ENCODE data around the gene ZNF101.
A peak's percentile ranks its signal among the peaks of the same experiment; 100 is the strongest.
"Not testable (repeated sequence)": the region's sequence is repeated elsewhere in the genome, so short reads cannot be mapped to it uniquely, and the experiment has no call there.

The ZNF101 gene

DNA sequence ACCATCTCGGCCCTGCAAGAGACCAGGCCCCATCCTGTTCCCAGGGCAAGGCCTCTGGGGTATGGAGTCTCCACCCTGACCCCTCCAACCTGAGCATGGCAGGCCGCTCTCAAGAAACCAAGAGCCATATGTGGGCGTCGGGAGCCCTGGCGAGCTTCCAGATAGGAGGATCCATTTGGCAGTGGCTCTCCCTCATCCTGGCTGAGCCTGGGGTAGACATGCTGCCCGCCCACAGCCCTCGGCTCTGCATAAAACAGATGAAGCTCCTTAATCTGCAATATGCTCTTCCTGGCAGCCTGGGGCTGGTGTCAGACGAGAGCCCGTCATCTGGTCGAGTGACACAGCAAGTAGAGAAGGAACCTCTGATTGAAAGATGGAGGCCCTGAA lies 11.2 kb upstream of the ZNF101 start:
- FAIRE-seq (no peak), DNase-seq (ENCODE audit: extremely low spot score, insufficient read length, low read depth) (no peak)

DNA sequence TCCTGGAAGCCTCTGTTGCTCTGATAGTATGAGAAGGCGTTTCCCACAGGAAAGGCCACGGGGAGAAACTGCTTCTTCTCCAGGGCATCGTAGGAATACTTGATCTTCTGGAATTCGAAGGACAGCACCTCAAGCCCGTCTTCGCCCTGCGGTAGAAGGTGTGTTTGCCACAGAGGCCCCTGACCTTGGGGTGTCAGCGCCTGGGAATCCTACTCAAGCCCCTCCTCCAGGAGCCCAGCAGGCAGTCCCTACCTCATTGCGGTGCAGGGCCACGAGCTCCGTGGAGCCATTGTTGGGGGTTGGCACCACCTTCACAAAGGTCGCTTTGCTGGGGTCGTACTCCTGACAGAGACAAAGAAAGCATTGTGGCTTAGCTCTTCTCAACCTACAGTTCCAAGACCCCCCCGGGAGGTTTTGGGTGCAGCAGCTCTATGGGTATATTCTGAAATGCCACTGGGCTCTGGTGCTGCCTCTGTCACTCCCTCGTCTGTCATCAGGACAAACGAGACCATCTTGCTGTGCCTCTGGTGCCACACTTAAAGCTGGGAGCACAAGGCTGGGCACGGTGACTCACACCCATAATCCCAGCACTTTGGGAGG lies 8.9 kb upstream of the ZNF101 start:
- no peak for FAIRE-seq
- DNase-seq (ENCODE audit: extremely low spot score, insufficient read length, low read depth) = no peak

DNA sequence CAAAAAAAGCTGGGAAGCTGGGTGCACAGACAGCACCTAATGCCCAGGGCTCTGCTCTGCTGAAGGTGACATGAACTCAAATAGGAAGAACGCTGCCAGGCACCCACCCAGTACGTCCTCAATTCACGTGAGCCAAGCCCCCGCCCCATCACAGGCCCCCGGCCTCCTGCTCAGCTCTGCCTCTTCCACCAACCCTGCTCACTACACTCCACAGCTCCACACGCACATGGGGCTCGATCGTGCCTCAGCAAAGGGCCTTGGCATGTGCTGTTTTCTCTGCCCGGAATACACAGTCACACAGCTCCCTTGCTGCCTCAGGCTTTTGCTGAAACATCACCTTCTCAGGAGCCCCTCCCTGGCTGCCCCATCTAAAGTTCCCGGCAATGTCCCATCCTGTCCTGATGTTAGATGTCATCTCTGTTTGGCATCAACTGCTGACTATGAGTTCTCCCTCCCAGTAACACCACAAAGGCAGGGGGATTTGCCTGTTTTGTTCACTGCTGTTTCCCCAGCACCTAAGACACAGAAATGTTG lies 7.4 kb upstream of the ZNF101 start:
- DNase-seq (ENCODE audit: extremely low spot score, insufficient read length, low read depth) = no peak
- FAIRE-seq = no peak

DNA sequence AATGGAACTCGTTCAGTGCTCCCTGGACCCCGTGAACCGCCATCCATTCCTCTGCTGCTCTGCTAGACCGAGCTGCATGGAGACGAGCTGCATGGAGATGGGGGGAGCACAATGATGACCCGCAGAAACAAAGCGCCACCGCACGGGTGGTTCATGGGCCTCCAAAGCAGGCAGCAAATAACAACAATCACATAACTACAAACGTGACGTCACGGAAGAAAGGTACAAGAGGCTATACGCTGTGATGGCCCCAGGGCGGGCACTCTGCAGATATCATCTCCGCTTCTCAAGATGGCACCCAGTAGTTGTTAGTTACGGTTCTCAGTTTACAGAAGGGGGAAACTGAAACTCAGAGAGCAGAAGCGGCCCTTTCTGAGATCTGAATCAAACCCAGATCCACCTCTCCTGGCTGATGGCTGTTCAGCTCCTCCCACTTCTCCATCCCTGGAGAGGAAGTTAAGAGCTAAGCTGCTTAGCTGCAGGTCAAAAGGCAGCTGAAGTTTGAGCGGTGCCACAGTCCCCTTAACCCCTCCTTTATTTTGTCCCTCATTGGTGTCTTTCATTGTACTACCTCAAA lies 6.9 kb upstream of the ZNF101 start:
- DNase-seq (ENCODE audit: extremely low spot score, insufficient read length, low read depth) (no peak), FAIRE-seq (peak; percentile 98)

DNA sequence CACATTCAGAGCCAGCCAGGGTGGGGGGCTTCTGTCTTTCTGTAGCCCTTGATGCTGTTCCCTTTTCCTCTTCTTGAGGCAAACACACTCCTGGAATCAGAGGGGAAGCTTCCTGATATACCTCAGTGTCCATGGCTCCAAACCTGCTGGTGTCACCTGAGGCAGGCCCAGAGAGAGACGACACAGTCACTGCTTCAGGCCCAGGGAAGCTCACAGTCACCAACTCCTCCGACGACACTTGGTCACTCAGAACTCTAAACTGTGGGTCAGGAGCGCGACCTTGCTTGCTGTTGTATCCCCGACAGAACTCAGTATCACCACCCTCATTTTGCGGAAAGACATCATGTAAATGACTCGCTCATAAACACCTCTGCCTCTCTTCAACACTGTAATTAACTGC lies 6.3 kb upstream of the ZNF101 start:
- FAIRE-seq (no peak), DNase-seq (ENCODE audit: extremely low spot score, insufficient read length, low read depth) (no peak)

DNA sequence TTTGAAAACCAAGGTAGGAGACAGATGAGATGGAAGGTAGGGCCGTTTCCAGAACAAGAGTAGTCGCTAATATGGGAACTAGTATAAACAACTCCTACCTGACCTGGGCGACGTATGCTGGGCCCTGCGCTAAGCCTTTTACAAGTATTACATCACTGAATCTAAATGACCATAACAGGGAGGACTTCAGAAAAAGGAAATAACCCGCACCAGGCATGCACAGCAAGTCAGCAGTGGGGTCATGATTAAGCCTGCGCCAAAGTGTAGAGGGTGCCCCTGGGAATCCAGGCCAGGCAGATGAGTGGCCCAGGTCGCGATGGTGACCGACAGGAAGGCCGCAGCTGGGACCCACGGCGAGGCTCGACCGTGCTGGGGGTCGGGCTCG lies 5.8 kb upstream of the ZNF101 start:
- DNase-seq (ENCODE audit: extremely low spot score, insufficient read length, low read depth) = no peak
- no peak for FAIRE-seq

DNA sequence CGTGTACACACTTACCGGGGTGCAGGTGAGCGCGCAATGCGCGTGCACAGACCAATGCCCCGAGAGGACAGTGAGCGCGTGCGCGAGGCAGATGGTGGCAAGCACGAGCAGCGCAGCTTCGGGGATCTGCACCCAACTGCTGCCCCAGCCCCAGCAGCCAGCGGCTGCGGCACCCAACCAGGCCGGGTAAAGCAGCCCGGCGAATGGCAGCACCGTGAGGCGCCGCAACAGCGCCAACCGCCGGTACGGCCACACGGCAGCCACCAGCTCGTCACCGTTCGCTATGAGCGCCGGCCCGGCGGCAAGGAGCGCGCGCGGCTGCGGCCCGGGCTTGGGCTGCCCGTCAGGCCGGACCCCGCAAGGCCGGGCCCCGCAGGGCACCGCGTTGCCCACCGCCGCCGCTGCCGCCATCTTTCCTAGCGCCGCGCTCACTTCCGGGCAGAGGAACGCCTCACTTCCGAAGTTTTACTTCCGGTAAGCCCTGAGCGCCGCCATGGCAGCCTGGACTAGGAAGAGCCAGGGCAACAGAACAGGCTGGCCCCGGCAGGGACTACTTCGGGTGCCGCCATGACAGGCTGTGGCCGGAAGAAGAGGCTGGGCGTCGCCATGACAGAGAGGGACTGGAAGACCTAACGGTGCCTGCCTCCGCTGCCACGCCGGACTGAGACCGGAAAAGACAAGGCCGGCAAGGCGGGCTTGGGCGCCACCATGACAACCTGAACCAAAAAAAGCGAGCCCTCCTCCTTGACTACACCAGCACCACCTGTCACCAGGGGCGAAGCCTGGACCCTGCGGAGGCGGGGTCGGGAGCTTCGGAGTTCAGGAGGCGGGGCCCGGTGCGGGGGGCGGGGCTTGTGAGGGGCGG lies 5.2 kb upstream of the ZNF101 start, which contains the start of gene ATP13A1:
ATP13A1 (minus strand) TSS at position 421 of the 865 bp plus-strand sequence; CDS start at position 411, 10 bp downstream.
- DNase-seq (ENCODE audit: extremely low spot score, insufficient read length, low read depth) = peak; percentile 64
- FAIRE-seq = peak; percentile 94

DNA sequence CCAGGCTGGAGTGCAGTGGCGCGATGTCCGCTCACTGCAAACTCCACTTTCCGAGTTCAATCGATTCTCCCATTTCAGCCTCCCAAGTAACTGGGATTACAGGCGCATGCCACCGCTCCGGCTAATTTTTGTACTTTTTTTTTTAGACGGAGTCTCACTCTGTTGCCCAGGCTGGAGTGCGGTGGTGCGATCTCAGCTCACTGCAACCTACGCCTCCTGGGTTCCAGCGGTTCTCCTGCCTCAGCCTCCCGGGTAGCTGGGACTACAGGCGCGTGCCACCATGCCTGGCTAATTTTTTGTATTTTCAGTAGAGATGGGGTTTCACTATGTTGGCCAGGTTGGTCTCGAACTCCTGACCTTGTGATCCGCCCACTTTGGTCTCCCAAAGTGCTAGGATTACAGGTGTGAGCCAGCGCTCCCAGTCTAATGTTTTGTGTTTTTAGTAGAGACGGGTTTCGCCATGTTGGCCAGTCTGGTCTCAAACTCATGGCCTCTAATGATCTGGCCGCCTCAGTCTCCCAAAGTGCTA lies 3.2 kb upstream of the ZNF101 start:
- DNase-seq (ENCODE audit: extremely low spot score, insufficient read length, low read depth); FAIRE-seq: not testable (repeated sequence)

DNA sequence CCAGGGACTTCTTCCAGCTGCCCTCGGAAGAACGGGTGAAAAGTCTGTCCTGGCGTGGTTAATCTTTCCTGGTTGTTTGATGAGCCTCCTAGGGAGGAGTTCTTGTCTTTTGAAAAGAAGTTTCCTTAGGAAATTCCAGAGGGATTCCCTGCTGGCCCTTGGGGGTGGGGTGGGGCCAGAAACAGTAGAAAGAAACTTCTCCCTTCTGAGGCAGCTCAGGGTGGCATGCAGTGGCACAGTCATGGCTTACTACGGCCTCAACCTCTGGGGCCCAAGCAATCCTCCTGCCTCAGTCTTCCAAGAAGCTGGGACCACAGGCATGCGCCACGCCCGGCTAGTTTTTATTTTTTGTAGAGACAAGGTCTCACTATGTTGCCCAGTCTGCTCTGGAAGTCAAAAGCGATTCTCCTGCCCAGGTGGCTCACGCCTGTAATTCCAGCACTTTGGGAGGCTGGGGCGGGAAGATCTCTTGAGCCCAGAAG lies 1.5 kb downstream of the ZNF101 start:
- no peak for FAIRE-seq
- DNase-seq (ENCODE audit: extremely low spot score, insufficient read length, low read depth) = no peak

DNA sequence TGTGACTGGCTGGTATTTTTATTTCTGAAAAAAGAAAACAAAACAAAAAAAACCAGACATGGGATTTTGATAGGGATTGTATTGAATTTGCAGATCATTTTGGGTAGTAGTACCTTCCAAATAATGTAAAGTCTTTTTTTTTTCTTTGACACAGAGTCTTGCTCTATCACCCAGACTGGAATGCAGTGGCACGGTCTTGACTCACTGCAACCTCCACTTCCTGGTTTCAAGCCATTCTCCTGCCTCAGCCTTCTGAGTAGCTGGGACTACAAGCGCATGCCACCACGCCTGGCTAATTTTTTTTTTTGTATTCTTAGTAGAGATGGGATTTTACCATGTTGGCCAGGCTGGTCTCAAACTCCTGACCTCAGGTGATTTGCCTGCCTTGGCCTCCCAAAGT lies 4.2 kb downstream of the ZNF101 start:
- no peak for FAIRE-seq

DNA sequence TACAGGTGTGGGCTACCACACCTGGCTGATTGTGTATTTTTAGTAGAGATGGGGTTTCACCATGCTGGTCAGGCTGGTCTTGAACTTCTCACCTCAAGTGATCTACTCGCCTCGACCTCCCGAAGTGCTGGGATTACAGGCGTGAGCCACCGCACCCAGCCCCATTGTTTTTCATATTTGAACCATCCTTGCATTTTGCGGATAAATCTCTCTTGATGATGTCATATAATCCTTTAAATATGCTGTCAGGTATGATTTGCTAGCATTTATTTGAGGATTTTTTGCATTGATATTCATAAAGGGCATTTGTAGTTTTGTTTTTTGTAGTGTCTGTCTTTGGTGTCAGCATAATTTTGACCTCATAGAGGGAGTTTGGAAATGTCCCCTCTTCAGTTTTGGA lies 5.7 kb downstream of the ZNF101 start:
- FAIRE-seq (no peak), DNase-seq (ENCODE audit: extremely low spot score, insufficient read length, low read depth) (no peak)

More for the DNA sequence above, 4.2 kb downstream of the ZNF101 start:
- DNase-seq (ENCODE audit: extremely low spot score, insufficient read length, low read depth) = no peak

DNA sequence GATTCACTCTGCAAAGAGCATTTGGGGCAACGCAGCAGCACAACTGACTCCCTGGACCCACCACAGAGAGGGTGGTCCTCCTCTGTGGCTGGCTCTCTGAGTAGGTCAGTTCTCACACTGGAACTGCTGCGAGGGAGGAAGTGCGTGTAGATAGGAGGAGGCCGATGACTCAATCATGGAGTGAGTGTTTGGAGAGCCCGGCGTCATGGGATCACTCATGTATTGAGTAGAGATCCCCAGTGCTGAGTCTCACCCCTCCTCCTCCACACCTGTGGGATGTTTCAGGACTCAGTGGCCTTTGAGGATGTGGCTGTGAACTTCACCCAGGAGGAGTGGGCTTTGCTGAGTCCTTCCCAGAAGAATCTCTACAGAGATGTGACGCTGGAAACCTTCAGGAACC lies 8.9 kb downstream of the ZNF101 start:
- no peak for DNase-seq (ENCODE audit: extremely low spot score, insufficient read length, low read depth)
- no peak for FAIRE-seq

DNA sequence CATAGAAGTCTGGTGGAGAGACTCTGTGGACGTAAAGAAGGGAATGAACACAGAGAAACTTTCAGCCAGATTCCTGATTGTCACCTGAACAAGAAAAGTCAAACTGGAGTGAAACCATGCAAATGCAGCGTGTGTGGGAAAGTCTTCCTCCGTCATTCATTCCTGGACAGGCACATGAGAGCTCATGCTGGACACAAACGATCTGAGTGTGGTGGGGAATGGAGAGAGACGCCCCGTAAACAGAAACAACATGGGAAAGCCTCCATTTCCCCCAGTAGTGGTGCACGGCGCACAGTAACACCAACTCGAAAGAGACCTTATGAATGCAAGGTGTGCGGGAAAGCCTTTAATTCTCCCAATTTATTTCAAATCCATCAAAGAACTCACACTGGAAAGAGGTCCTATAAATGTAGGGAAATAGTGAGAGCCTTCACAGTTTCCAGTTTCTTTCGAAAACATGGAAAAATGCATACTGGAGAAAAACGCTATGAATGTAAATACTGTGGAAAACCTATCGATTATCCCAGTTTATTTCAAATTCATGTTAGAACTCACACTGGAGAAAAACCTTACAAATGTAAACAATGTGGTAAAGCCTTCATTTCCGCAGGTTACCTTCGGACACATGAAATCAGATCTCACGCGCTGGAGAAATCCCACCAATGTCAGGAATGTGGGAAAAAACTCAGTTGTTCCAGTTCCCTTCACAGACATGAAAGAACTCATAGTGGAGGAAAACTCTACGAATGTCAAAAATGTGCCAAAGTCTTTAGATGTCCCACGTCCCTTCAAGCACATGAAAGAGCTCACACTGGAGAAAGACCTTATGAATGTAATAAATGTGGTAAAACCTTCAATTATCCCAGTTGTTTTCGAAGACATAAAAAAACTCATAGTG lies 10.8 kb downstream of the ZNF101 start:
- DNase-seq (ENCODE audit: extremely low spot score, insufficient read length, low read depth) (no peak), FAIRE-seq (no peak)

DNA sequence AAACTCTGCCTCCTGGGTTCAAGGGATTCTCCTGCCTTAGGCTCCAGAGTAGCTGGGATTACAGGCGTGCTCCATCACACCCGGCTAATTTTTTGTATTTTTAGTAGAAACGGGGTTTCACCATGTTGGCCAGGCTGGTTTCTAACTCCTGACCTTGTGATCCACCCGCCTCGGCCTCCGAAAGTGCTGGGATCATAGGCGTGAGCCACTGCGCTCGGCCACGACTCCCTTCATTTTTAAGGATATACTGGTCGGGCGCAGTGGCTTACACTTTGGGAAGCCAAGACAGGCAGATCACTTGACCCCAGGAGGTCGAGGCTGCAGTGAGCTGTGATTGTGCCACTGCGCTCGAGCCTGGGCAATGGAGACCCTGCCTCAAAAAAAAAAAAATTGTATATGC lies 17.5 kb downstream of the ZNF101 start:
- DNase-seq (ENCODE audit: extremely low spot score, insufficient read length, low read depth); FAIRE-seq: not testable (repeated sequence)

DNA sequence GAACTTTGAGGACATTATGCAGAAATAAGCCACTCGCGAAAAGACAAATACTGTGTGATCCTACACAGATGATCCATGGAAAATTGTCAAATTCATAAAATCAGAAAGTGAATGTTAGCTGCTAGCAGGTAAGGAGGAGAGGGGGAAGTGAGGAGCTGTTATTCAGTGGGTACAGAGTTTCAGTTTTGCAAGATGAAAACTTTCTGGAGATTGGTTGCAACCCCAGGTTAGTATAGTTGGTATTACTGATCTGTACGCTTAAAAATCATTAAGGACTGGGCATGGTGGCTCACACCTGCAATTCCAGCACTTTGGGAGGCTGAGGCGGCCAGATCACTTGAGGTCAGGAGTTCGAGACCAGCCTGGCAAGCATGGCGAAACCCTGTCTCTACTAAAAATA lies 17.9 kb downstream of the ZNF101 start:
- FAIRE-seq (no peak), DNase-seq (ENCODE audit: extremely low spot score, insufficient read length, low read depth) (no peak)

DNA sequence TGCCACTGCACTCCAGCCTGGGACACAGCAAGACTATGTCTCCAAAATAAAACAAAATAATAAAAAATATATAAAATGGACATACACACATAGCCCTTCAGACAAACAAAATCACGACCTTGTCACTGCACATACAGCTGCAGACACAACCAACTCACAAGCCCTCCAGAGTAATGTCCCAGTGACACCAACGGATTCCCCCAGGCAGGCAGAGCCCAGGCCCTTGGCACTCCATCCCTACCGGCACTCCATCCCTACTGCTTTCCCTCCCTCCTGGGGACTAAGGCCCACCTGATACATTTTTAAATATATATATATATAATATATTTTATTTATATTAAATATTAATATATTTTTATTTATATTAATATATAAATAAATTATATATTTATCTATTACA lies 18.5 kb downstream of the ZNF101 start:
- FAIRE-seq = no peak
- no peak for DNase-seq (ENCODE audit: extremely low spot score, insufficient read length, low read depth)

DNA sequence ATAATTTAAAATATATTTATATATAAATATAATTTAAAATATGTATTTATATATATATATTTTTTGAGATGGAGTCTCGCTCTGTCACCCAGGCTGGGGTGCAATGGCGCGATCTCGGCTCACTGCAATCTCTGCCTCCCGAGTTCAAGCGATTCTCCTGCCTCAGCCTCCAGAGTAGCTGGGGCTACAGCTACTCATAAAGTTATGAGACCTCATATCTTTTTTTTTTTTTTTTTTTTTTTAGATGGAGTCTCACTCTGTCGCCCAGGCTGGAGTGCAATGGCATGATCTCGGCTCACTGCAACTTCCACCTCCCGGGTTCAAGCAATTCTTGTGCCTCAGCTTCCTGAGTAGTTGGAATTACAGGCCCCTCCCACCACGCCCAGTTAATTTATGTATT lies 20.4 kb downstream of the ZNF101 start:
- not testable (repeated sequence) for FAIRE-seq; DNase-seq (ENCODE audit: extremely low spot score, insufficient read length, low read depth)

DNA sequence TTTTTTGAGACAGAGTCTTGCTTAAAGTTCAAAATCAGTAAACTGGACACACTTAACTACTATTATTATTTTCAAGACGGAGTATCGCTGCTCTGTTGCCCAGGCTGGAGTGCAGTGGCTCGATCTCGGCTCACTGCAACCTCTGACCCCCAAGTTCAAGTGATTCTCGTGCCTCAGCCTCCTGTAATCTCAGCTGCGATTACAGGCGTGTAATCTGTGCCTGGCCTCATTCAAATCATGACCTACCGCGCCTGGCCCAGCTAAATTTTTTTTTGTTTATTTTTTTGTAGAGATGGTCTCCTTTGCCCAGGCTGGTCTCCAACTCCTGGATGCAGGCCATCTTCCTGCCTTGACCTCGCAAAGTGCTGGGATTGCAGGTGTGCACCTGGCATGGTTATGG lies 23.0 kb downstream of the ZNF101 start:
- DNase-seq (ENCODE audit: extremely low spot score, insufficient read length, low read depth) (no peak), FAIRE-seq (no peak)

DNA sequence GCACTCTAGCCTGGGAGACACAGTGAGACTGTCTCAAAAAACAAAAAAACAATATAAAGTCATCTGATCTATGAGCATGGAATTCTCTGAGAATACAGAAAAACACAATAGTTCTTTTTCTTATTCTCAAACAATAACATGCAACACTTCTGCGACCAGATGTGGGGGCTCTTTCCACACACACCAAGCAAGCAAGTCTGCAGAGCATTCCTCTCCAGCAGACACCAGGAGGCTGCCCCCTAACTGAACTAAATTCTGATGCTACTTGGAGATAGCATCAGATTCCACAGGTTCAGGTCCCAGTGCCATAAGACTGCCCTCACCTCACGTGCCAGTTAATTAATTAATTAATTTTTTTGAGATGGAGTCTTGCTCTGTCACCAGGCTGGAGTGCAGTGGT lies 27.7 kb downstream of the ZNF101 start:
- no peak for FAIRE-seq
- no peak for DNase-seq (ENCODE audit: extremely low spot score, insufficient read length, low read depth)

DNA sequence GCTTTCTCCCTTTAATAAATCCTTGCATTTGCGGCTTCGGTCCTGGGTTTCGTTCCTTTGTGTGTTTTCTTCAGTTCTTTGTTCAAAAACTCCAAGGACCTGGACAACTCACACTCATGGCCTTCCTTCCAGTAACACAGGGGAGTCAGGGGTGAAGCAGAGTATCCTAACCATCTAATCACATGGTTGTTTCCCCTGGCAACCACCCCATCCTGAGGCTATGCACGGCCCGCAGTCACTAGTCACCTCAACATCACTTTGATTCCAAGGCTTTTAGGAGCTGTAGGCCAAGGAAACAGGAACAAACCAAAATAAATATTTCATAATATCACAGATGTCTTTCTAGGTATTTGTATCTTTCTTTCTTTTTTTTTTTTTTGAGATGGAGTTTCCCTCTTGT lies 28.9 kb downstream of the ZNF101 start:
- no peak for FAIRE-seq
- no peak for DNase-seq (ENCODE audit: extremely low spot score, insufficient read length, low read depth)
